ENCODE measurements around the gene EPHA7.

The EPHA7 gene

GRCh38 chr6:93319304-93319703, 100.1 kb downstream of the EPHA7 start:
- no peak for DNase-seq

DNA sequence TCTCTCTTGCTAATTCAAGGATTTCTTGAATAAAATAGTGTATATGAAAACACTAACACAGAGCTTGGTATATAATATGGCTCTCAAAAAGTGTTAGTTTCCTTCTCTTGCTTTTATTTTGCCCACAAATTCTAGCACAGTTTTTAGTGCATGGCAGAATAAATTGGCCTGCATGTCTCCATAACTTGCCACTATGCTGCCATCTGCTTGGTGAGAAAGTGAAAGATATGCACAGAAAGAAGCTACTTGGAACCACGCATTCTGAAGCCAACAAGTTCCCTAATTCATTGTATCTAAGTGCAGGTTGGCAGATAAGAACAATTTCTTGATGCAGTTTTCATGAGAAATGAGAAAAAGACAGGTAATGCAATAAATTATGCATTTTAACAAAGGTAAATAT, 101.2 kb downstream of the EPHA7 start:
- no peak for DNase-seq

- no peak for DNase-seq
Measured at GRCh38 chr6:93317592-93317991, 101.8 kb downstream of the EPHA7 start.

- no peak for DNase-seq
Measured at GRCh38 chr6:93307505-93308409, 111.6 kb downstream of the EPHA7 start.

DNA sequence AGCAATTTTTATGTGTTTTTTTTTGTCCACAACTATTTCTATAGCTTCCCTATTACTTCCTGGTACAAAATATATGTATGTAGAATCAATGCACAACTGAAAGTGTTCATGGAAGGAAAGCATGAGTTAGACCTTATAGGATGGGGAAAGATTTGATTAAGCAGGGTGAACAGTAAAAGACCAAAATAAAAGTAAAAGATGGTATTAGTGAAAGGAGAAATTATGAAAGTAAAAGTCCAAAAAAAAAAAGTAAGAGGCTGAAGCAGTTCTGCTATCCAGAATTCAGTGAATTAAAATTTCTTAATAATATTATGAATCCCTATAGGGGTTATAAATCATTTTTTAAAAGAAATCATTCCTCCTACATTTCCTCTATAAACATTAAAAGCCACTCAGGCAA, 114.3 kb downstream of the EPHA7 start:
- DNase-seq, result no peak

GRCh38 chr6:93304505-93304904, 114.9 kb downstream of the EPHA7 start:
- DNase-seq, result no peak

- DNase-seq, result no peak
Measured at GRCh38 chr6:93300661-93301060, 118.7 kb downstream of the EPHA7 start.

DNA sequence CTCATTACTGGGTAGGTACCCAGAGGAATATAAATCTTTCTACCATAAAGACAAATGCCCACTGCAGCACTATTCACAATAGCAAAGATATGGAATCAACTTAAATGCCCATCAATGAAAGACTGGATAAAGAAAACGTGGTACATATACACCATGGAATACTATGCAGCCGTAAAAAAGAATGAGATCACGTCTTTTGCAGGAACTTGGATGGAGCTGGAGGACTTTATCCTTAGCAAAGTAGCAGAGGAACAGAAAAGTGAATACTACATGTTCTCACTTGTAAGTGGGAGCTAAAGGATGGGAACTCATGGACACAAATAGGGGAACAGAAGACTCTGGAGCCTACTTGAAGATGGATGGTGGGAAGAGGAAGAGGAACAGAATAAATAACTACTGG, 119.7 kb downstream of the EPHA7 start:
- DNase-seq, result no peak

DNA sequence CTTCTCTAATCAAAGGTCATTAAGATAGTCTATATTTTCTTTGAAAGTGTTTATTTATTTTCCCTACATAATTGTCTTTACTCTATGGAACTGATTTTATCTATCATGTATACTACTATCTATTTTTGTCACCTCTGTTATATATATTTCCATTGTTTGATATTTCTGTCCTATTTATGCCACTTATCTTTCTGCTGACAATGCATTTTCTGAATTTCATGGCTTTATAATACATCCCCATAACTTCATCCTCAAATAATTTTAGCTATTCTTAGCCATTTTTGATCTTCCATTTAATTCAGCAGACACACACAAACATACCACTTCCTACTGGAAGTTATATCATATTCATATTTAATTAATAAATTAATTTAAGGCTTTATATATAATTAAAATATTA, 123.7 kb downstream of the EPHA7 start:
- DNase-seq, result no peak

GRCh38 chr6:93294879-93295278, 124.5 kb downstream of the EPHA7 start:
- DNase-seq, result no peak

DNA sequence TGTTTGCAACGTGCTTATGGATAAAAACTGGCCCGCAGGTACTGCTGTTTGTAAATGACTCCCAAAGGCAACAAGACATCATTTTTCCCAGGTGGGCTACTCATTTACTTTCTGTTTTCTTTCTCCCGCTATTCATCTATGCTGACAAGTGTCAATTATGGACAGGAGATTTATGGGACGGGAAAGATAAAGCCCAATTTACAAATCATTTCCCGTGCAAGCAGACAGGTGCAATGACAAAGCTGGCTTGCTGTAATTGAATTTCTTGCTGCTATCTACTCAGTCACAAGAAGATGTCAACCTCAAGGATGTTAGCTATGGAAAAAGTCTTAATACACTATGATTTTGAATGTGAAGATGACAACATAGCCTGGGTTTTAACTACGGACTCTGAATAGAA, 125.5 kb downstream of the EPHA7 start:
- no peak for DNase-seq

DNA sequence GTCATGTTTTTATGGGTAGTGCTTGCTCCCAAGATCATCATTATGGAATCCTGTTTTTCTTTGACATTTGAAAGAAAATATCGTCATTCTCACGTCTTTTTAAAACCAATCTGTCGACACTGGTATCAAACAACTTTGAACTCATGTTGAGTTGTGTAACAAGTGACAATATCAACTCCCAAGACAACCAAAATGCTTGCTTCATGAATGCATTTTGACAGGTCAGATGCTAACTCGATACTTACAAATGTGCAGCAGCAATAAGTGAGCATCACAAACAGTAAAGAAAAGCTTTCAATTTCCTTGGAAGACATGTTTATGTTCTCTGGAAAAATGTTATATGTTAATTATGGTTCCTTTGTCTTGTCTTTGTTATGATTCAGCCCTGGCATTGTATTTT, 125.9 kb downstream of the EPHA7 start:
- DNase-seq, result no peak

DNA sequence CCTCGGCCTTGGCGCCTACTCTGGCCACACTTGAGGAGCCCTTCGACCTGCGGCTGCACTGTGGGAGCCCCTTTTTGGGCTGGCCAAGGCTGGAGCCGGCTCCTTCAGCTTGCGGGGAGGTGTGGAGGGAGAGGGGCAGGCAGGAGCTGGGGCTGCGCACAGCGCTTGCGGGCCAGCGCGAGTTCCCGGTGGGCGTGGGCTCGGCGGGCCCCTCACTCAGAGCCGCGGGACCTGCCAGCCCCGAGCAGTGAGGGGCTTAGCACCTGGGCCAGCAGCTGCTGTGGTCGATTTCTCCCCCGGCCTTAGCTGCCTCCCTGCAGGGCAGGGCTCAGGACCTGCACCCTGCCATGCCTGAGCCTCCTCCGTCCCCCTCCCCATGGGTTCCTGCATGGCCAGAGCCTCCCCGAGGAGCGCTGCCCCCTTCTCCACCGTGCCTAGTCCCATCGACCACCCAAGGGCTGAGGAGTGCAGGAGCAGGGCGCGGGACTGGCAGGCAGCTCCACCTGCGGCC, 136.8 kb downstream of the EPHA7 start:
- no peak for DNase-seq

DNA sequence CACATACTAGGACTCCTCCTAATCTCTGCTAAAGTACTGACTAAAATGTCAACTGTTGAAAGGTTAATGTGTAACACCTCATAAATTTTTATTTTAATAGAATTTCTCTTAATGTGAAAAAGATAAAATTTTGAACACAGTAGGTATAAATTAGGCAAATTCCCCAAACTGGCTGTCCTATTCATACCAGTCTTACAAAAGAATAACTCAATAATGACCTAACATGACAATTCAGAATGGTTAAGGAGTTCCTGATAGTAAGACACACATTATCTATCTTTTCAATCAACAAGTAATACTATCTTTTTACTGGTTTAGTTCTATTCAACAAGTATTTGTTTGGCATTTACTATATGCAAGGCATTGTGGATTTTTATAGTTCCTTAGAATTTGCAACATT, 141.1 kb downstream of the EPHA7 start:
- no peak for DNase-seq

DNA sequence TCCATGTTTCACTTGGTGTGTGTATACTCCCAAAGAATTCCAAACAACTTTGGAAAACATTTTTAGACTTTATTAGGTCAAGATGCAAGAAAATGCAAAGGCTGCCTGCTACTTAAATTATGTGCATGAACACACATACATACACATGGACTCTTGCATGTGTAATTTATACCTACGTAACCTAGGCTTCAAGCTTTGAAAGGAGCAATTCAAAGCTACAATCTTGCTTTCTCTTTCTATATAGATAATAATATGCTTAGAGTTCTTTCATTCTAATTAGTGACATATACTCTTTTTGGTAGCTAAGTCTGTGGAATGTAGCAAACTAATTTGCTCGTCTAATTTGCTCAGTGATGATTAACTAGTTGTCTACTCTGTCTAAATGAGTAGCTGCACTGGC, 146.5 kb downstream of the EPHA7 start:
- no peak for DNase-seq

- no peak for DNase-seq
Measured at GRCh38 chr6:93272211-93272610, 147.1 kb downstream of the EPHA7 start.

GRCh38 chr6:93266116-93266817, 153.1 kb downstream of the EPHA7 start:
- DNase-seq, result no peak

DNA sequence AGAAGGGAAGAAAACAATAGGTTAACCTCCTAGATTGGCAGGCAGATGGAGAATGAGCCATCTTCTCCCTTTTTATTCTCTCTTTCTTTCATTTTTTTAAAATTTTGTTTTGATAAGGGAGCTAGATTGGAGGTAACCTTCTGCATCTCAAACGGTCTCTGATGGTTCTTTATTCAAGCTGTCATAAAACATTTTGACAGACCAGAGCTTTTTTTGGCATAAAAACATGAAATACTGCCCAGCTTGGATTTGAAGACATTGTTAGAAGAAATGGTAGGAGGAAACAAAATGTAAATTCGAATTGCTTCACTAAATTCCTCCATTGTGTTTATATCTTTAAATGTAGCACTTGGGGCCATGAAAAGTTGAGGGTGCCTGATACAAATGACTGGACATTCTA, 158.5 kb downstream of the EPHA7 start:
- no peak for DNase-seq

GRCh38 chr6:93259332-93259731, 160.0 kb downstream of the EPHA7 start:
- DNase-seq, result no peak

DNA sequence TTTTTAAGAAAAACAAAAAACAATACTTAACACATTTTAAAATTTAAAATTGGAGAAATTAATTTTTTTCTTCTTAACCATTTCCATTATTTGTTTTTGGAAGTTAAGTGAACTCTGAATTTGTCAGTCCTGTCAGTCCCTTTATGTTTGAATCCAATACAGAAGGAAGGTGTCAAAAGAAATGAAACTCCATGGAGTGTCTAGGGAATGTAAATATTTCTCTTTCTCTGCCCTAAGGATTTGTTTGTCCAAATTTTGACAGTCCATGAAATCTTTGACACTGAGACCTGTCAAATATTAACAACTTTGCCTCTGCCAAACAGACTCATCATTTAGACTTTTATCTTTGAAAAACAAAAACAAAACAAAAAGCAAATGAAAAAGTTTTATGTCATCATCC, 166.4 kb downstream of the EPHA7 start:
- no peak for DNase-seq

GRCh38 chr6:93248631-93249030, 170.7 kb downstream of the EPHA7 start:
- no peak for DNase-seq

DNA sequence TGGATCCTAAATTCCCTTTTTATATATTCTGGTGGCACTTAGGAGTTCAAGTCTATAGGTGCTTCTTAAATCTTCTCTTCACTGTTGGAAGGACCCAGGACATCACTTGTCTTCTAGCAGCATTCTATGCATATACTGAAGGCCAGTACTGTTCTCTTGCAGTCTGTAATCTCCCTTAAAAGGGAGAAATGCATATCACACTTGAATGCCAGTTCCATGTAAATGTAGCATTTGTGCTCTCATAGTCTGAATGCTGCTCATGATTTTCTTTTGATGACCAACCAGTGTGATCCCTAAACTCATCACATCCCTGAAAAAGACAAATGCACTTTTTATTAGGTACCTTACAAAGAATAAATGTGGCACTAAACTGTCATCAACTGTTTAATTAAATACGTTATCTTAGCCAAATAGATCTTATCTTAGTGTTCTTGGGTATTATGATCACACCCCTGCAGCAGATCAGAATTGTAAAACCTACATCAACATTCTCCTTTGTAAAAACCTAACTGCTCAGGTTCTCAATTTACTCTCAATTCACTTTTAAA, 176.1 kb downstream of the EPHA7 start:
- DNase-seq, result no peak

- DNase-seq, result no peak
Measured at GRCh38 chr6:93242049-93242448, 177.3 kb downstream of the EPHA7 start.

- DNase-seq, result no peak
Measured at GRCh38 chr6:93238632-93239031, 180.7 kb downstream of the EPHA7 start.
